Karpas-422 (cell line): ENCODE data around the gene KLHL17. TPM values are rescaled to one million over a fixed set of nuclear protein-coding genes. Genes with fewer than 3 reads are reported as not detected.
"Not testable (repeated sequence)": the region's sequence is repeated elsewhere in the genome, so short reads cannot be mapped to it uniquely, and the experiment has no call there.

ENCODE experiments used
- DNase-seq: peaks from one replicate; pipeline ENCODE4 v3.0.0-alpha.2; 2015
- H2AFZ ChIP-seq: fragments of 200-600 bp; sonication (generic); 2 replicates; pipeline ENCODE4 v1.6.1; 2014; ENCODE audit warnings: antibody characterized with exemption, low read length, mixed read lengths
- H3K27ac ChIP-seq: fragments of 200-600 bp; sonication (generic); 2 replicates; pipeline ENCODE4 v1.5.1; 2014; ENCODE audit warnings: mild to moderate bottlenecking, low read length, moderate library complexity
- H3K27me3 ChIP-seq: fragments of 200-600 bp; sonication (generic); 2 replicates; pipeline ENCODE4 v1.6.1; 2014; ENCODE audit warnings: low read length, mixed read lengths
- H3K36me3 ChIP-seq: fragments of 200-600 bp; sonication (generic); 2 replicates; pipeline ENCODE4 v1.6.1; 2014; ENCODE audit warnings: low read length, mixed read lengths; ENCODE audit not compliant: insufficient read depth
- H3K4me1 ChIP-seq: fragments of 200-600 bp; sonication (generic); 2 replicates; pipeline ENCODE4 v1.6.1; 2014; ENCODE audit warnings: mild to moderate bottlenecking, low read length, mixed read lengths
- H3K4me2 ChIP-seq: fragments of 200-600 bp; sonication (generic); 2 replicates; pipeline ENCODE4 v1.6.1; 2014; ENCODE audit warnings: low read length, low read depth, mild to moderate bottlenecking; ENCODE audit not compliant: poor library complexity, severe bottlenecking
- H3K4me3 ChIP-seq: fragments of 200-600 bp; sonication (generic); 2 replicates; pipeline ENCODE4 v1.5.1; 2014; ENCODE audit warnings: mild to moderate bottlenecking, antibody characterized with exemption, low read length, mixed read lengths
- H3K79me2 ChIP-seq: fragments of 200-600 bp; sonication (generic); 2 replicates; pipeline ENCODE4 v1.6.1; 2014; ENCODE audit warnings: mild to moderate bottlenecking, low read length, mixed read lengths
- H3K9ac ChIP-seq: fragments of 200-600 bp; sonication (generic); 2 replicates; pipeline ENCODE4 v1.6.0; 2014; ENCODE audit warnings: low read length
- H3K9me2 ChIP-seq: fragments of 200-600 bp; sonication (generic), shearing (Covaris generic); replicated peaks from 2 replicates; pipeline ENCODE4 v1.6.0; 2014; ENCODE audit warnings: mild to moderate bottlenecking, low read length, moderate library complexity; ENCODE audit not compliant: insufficient read depth
- H3K9me3 ChIP-seq: fragments of 300-700, 200-600 bp; sonication (generic); 2 replicates; pipeline ENCODE4 v1.6.1; 2014; ENCODE audit warnings: low read length, mixed read lengths
- H4K20me1 ChIP-seq: fragments of 200-600 bp; sonication (generic); 2 replicates; pipeline ENCODE4 v1.6.1; 2014; ENCODE audit warnings: mild to moderate bottlenecking, antibody characterized with exemption, low read length, low read depth; ENCODE audit not compliant: insufficient read depth
- total RNA-seq: library from RNA; depleted of rRNA; stranded (reverse); fragments of >200 nt; shearing (Covaris generic); gene quantifications from 2 replicates; pipeline ENCODE4 v1.2.3, GENCODE V29; 2014; ENCODE audit warnings: low replicate concordance

Gene KLHL17
- total RNA-seq, 1 experiment from 2014 or later = 13.9 TPM

DNA sequence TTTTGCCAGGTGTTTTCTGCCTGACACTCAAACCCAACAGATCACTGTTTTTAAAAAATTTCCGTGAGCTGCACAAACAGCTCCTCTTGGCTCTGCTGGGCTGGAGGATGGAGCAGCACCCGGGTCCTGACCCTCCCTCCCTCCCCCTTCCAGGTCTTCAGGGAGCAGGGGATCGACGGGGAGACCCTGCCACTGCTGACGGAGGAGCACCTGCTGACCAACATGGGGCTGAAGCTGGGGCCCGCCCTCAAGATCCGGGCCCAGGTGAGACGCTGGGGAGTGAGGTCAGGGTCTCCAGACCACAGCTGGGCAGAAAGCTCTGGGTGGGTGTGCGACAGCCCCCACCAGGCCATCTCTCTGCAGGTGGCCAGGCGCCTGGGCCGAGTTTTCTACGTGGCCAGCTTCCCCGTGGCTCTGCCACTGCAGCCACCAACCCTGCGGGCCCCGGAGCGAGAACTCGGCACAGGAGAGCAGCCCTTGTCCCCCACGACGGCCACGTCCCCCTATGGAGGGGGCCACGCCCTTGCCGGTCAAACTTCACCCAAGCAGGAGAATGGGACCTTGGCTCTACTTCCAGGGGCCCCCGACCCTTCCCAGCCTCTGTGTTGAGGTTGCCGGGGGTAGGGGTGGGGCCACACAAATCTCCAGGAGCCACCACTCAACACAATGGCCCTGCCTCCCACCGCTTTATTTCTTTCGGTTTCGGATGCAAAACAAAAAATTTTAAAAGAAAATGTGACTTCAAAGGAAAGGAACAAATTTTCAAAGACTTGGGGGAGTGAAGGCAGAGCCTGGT is 16.6 kb upstream of the KLHL17 start:
- no peaks in the 10 kb centered on the region for H3K79me2 ChIP-seq
- no peak overlapping the region for H3K4me3 ChIP-seq
- no peak for DNase-seq
- H3K9me2 ChIP-seq = no peaks in the 10 kb centered on the region
- H2AFZ ChIP-seq = no peak overlapping the region
- H3K36me3 ChIP-seq = no peaks in the 10 kb centered on the region
- peaks cover 31% of the 10 kb centered on the region; the same call in 1 of the 2 replicates for H4K20me1 ChIP-seq
- H3K4me2 ChIP-seq = no peak overlapping the region
- H3K27me3 ChIP-seq = no peaks in the 10 kb centered on the region; the same call in 1 of the 2 replicates
- H3K27ac ChIP-seq = no peak overlapping the region
- H3K9me3 ChIP-seq = no peaks in the 10 kb centered on the region
- no peak overlapping the region for H3K9ac ChIP-seq
- H3K4me1 ChIP-seq = peaks cover 28% of the 10 kb centered on the region

DNA sequence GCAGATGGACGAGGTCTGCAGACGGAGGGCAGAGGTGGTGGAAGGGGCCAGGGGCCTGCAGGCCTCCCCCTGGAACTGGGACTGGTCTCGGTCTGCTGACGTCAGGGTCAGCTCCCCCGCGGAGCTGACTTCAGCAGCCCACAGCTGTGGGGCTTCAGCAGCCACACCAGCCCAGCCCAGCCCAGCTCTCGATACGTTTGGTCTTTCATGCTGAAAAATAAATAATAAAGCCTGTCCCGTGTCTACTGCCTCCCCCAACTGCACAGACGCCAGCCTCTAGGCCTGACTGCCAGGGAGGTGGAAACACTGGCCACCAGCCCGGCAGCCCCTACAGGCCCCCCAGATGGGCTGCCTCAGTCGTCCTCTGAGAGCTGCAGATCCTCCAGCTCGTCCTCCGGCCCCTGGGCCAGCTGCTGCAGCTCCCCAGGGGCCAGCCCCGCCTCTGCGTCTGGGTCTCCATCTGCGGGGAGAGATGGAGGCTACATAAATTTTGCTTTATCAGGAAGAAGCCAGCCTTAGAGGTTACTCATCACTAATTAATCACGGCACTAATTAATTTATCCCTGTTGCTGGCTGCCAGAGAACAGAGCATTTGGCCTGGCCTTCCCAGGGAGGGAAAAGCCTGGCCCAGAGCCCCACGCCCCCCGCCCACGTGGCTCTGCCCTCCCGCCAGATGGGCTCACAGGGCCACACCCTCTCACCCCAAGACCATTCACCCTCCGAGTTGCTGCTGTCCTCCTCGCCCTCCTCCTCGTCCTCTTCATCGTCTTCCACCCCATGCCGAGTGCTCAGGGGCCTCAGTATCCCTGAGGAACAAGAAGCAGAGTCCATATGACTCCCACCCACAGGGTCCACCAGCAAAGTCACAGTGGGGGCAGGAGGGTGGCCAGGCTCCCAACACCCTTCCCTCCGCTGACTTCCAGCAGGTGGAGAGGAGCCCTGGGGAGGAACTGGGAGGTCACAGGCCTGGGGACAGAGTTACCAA is 15.8 kb upstream of the KLHL17 start:
- Histone ChIP-seq H3K36me3 (no peaks in the 10 kb centered on the region), H3K9ac (no peak overlapping the region), H3K9me3 (no peaks in the 10 kb centered on the region), H3K9me2 (no peaks in the 10 kb centered on the region), H3K4me2 (no peak overlapping the region), H3K79me2 (no peaks in the 10 kb centered on the region), H3K4me3 (no peak overlapping the region), H3K4me1 (peaks cover 24% of the 10 kb centered on the region), H3K27me3 (no peaks in the 10 kb centered on the region), H3K27ac (no peak overlapping the region), H4K20me1 (peaks cover 31% of the 10 kb centered on the region; the same call in 1 of the 2 replicates), H2AFZ (no peak overlapping the region)
- DNase-seq = no peak

DNA sequence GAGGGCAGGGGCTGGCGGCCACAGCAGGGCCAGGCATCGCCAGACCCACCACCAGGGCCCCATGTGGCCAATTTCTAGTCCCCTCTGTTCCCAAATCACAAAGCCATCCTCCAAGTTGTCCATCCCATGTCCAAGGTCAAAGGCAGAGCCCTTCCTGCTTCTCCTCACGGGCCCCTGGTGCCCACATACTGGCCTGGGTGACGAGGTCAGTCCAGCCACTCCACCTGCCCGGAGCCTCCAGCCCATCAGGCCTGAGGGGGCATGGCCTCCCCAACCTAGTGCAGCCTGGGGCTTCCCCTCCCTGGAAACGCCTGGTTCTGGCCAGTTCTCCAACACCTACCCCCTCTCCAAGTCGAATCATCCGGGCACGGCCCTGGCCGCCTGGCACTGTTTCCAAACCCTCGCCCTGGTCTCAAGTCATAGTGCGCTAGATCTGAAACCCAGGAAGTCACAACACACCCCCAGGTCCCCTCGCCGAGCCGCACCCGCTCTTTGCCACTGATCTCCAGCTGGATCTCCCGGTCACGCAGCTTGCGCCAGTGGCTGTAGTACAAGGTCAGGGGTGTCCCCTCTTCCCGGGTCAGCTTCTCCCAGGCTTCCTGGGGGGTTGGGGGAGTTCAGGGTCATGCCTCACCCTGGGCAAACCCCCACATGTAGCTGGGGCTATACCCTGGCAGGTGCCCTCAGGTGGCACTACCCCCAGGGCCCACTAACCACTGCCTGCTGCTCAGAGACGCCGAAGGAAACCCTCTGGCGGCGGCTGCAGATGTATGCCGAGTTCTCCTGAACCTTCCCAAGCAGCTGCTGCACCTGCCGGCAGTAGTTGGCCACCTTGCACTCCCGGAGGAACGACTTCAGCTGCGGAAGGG is 14.5 kb upstream of the KLHL17 start:
- H3K27me3 ChIP-seq = no peaks in the 10 kb centered on the region
- peaks cover 19% of the 10 kb centered on the region for H3K4me1 ChIP-seq
- no peak overlapping the region for H3K4me2 ChIP-seq
- no peaks in the 10 kb centered on the region for H3K9me3 ChIP-seq
- no peak overlapping the region for H3K27ac ChIP-seq
- H3K4me3 ChIP-seq = no peak overlapping the region
- H3K9ac ChIP-seq = no peak overlapping the region
- H2AFZ ChIP-seq = no peak overlapping the region
- DNase-seq = no peak
- H3K79me2 ChIP-seq = no peaks in the 10 kb centered on the region
- peaks cover 8% of the 10 kb centered on the region; the same call in 1 of the 2 replicates for H3K36me3 ChIP-seq
- H3K9me2 ChIP-seq = no peaks in the 10 kb centered on the region
- H4K20me1 ChIP-seq = peaks cover 33% of the 10 kb centered on the region; the same call in 1 of the 2 replicates

- not testable (repeated sequence) for H2AFZ ChIP-seq, H3K27me3 ChIP-seq, H3K4me3 ChIP-seq, H3K36me3 ChIP-seq, H3K4me2 ChIP-seq, DNase-seq, H3K27ac ChIP-seq, H3K9me2 ChIP-seq, H3K79me2 ChIP-seq, H3K9ac ChIP-seq, H3K9me3 ChIP-seq
- Histone ChIP-seq H4K20me1 (peaks cover 28% of the 10 kb centered on the region; the same call in 1 of the 2 replicates), H3K4me1 (peaks cover 12% of the 10 kb centered on the region)
These were observed 13.6 kb upstream of the KLHL17 start for GRCh38 chr1:946811-947210.

GRCh38 chr1:947958-948357 is 12.4 kb upstream of the KLHL17 start:
- Histone ChIP-seq H2AFZ (no peak overlapping the region), H3K4me3 (no peak overlapping the region), H4K20me1 (peaks cover 28% of the 10 kb centered on the region; the same call in 1 of the 2 replicates), H3K27ac (no peak overlapping the region), H3K9ac (no peak overlapping the region), H3K4me1 (peaks cover under 1% of the 10 kb centered on the region), H3K36me3 (peaks cover 8% of the 10 kb centered on the region; the same call in 1 of the 2 replicates), H3K9me2 (no peaks in the 10 kb centered on the region), H3K27me3 (no peaks in the 10 kb centered on the region), H3K4me2 (no peak overlapping the region), H3K79me2 (no peaks in the 10 kb centered on the region), H3K9me3 (no peaks in the 10 kb centered on the region)
- DNase-seq = no peak

DNA sequence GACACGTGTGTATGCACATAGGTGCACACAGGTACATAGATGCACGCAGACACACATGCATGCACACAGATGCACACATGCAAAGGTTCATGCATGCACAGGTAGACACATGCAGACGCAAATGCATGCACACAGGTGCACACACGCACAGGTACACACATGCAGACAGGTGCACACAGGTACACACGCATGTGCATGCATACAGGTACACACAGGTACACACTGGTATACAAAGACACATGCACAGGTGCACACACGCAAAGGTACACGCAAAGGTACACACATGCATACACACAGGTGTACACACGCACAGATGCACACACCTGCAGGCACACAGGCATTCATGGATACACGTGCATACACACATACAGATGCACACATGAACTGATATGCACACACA is 10.1 kb upstream of the KLHL17 start:
- Histone ChIP-seq H3K9ac (no peak overlapping the region), H4K20me1 (peaks cover 27% of the 10 kb centered on the region; the same call in 1 of the 2 replicates), H3K27me3 (no peaks in the 10 kb centered on the region), H2AFZ (no peak overlapping the region), H3K79me2 (no peaks in the 10 kb centered on the region), H3K9me3 (no peaks in the 10 kb centered on the region), H3K4me3 (no peak overlapping the region), H3K4me2 (no peak overlapping the region), H3K27ac (no peak overlapping the region), H3K9me2 (no peaks in the 10 kb centered on the region), H3K36me3 (peaks cover 13% of the 10 kb centered on the region; the same call in 1 of the 2 replicates), H3K4me1 (no peaks in the 10 kb centered on the region)
- no peak for DNase-seq

GRCh38 chr1:950881-951280 is 9.5 kb upstream of the KLHL17 start:
- no peak overlapping the region for H2AFZ ChIP-seq
- no peaks in the 10 kb centered on the region for H3K9me3 ChIP-seq
- H3K4me2 ChIP-seq = no peak overlapping the region
- no peaks in the 10 kb centered on the region for H3K9me2 ChIP-seq
- H3K36me3 ChIP-seq = peaks cover 13% of the 10 kb centered on the region; the same call in 1 of the 2 replicates
- H3K9ac ChIP-seq = no peak overlapping the region
- H3K27ac ChIP-seq = no peak overlapping the region
- no peaks in the 10 kb centered on the region for H3K79me2 ChIP-seq
- peaks cover 24% of the 10 kb centered on the region; the same call in 1 of the 2 replicates for H4K20me1 ChIP-seq
- H3K4me1 ChIP-seq = no peaks in the 10 kb centered on the region
- H3K4me3 ChIP-seq = no peak overlapping the region
- no peaks in the 10 kb centered on the region for H3K27me3 ChIP-seq
- no peak for DNase-seq
